CD4-positive, alpha-beta T cell (primary cell): ENCODE measurements around the gene TGIF2. TPM values are rescaled to one million over a fixed set of nuclear protein-coding genes. Genes with fewer than 3 reads are reported as not detected.

ENCODE experiments used
- ATAC-seq: fragments of 200-7000 bp; cut with Tn5 transposase; one replicate; pipeline ENCODE4 v1.10.0; 2022; ENCODE audit warnings: mild to moderate bottlenecking; ENCODE audit not compliant: poor library complexity
- CTCF ChIA-PET: fragments of 350-600 bp; sonication (Branson Sonifier 250); formaldehyde crosslinking; loops from one replicate; lab custom pipeline; 2021; ENCODE audit warnings: antibody characterized with exemption, inconsistent platforms; lab: Charles Lee
- POLR2A ChIA-PET: fragments of 350-600 bp; sonication (Branson Sonifier 250); formaldehyde crosslinking; loops from one replicate; lab custom pipeline; 2021; ENCODE audit warnings: antibody characterized with exemption, inconsistent platforms; lab: Charles Lee
- DNase-seq, 14 experiments: peaks; one replicate each; pipeline ENCODE4 v3.0.0-alpha.2; 2013 to 2020; ENCODE audit warnings: mixed read lengths in 2 of 14
- H3K27ac ChIP-seq, 2 donors: one replicate each; pipeline versions ENCODE4 v1.5.1 to v1.7.0; 2013; ENCODE audit warnings: low read length in 2 of 2, low read depth in 1 of 2, mild to moderate bottlenecking in 1 of 2
- H3K27me3 ChIP-seq, 2 experiments: 1 replicate in 1 of 2; 2 replicates in 1 of 2; pipeline versions ENCODE4 v1.6.1 to v1.7.0; 2013; ENCODE audit warnings: low read length in 2 of 2, control low read depth in 1 of 2, mild to moderate bottlenecking in 1 of 2, moderate library complexity in 1 of 2; ENCODE audit not compliant: insufficient read depth in 2 of 2, control insufficient read depth in 1 of 2
- H3K36me3 ChIP-seq: one replicate; pipeline ENCODE4 v1.6.1; 2013; ENCODE audit warnings: low read length, control low read depth; ENCODE audit not compliant: insufficient read depth
- H3K4me1 ChIP-seq: one replicate; pipeline ENCODE4 v1.6.1; 2013; ENCODE audit warnings: low read length, control low read depth; ENCODE audit not compliant: insufficient read depth
- H3K4me3 ChIP-seq: one replicate; pipeline ENCODE4 v1.5.1; 2013; ENCODE audit warnings: mild to moderate bottlenecking, low read length, moderate library complexity
- H3K9me3 ChIP-seq, 2 experiments: 1 replicate in 1 of 2; 2 replicates in 1 of 2; pipeline versions ENCODE4 v1.6.1 to v1.7.0; 2013; ENCODE audit warnings: low read length in 2 of 2, mild to moderate bottlenecking in 2 of 2, control low read depth in 1 of 2, moderate library complexity in 1 of 2; ENCODE audit not compliant: control insufficient read depth in 1 of 2, insufficient read depth in 1 of 2
- H3K27ac Mint-ChIP-seq: one replicate; pipeline ENCODE4 v1.8.0; 2020; ENCODE audit warnings: mixed read lengths
- H3K27me3 Mint-ChIP-seq: one replicate; pipeline ENCODE4 v1.8.0; 2021; ENCODE audit warnings: mixed read lengths
- H3K36me3 Mint-ChIP-seq: one replicate; pipeline ENCODE4 v1.8.0; 2021; ENCODE audit warnings: low read depth, mixed read lengths
- H3K4me1 Mint-ChIP-seq: one replicate; pipeline ENCODE4 v1.8.0; 2021; ENCODE audit warnings: low read depth, mixed read lengths
- H3K4me3 Mint-ChIP-seq: one replicate; pipeline ENCODE4 v1.8.0; 2020; ENCODE audit warnings: mild to moderate bottlenecking, mixed read lengths
- H3K9me3 Mint-ChIP-seq: one replicate; pipeline ENCODE4 v1.8.0; 2020; ENCODE audit warnings: mixed read lengths
- CTCF ChIP-seq: fragments of 200-600 bp; IDR thresholded peaks from one replicate; pipeline ENCODE4 v1.8.0; 2022; ENCODE audit warnings: antibody characterized with exemption, mild to moderate bottlenecking
- intact Hi-C, 2 experiments: fragments of 100-400 bp; cut with DNase I in 1 of 2; cut with micrococcal nuclease in 1 of 2; formaldehyde crosslinking; loops; one replicate each; pipeline versions ENCODE4 v1.15.1 to v1.9.0; 2023 to 2025; cut with DNase I, micrococcal nuclease
- total RNA-seq, 174 experiments: library from RNA in 2 of 174; stranded (reverse) in 2 of 174; gene quantifications; one replicate each; pipeline ENCODE4 v1.2.3 and lab custom pipeline; 2021 to 2026

TGIF2 gene
- total RNA-seq, 2 experiments from 2014 or later, result 29.2 to 34.5 TPM

- TF ChIP-seq CTCF, result no peak
- ChIA-PET CTCF (no interaction called here), POLR2A (interaction anchor here (2.1 kb wide), 1 partner anchor 15 kb away, joined by 5 read pairs; the partner anchor contains the start of gene RAB5IF)
- DNase-seq, result no peak
- no peaks in the 10 kb centered on the region for H3K9me3 Mint-ChIP-seq
- Histone ChIP-seq H3K9me3 (no peaks in the 10 kb centered on the region), H3K27ac (no peak overlapping the region), H3K27me3 (no peaks in the 10 kb centered on the region), H3K36me3 (peaks cover 37% of the 10 kb centered on the region), H3K4me3 (no peak overlapping the region), H3K4me1 (peaks cover 11% of the 10 kb centered on the region)
- peak overlapping the region; percentile 37 for H3K27ac Mint-ChIP-seq
- intact Hi-C loops, result no loop called here
- H3K4me1 Mint-ChIP-seq, result peaks cover 36% of the 10 kb centered on the region
- ATAC-seq, result no peak
- H3K27me3 Mint-ChIP-seq, result no peaks in the 10 kb centered on the region
- H3K36me3 Mint-ChIP-seq, result peaks cover 46% of the 10 kb centered on the region
- H3K4me3 Mint-ChIP-seq, result no peak overlapping the region
Observed at GRCh38 chr20:36620917-36621316, 47.5 kb downstream of the TGIF2 start.

- DNase-seq, result no peak
- no peak overlapping the region for H3K27ac ChIP-seq
- peaks cover 23% of the 10 kb centered on the region for H3K4me1 ChIP-seq
- H3K27me3 Mint-ChIP-seq, result no peaks in the 10 kb centered on the region
- H3K9me3 Mint-ChIP-seq, result no peaks in the 10 kb centered on the region
- peaks cover 59% of the 10 kb centered on the region for H3K36me3 ChIP-seq
- POLR2A ChIA-PET, result interaction anchor here (0.6 to 1.5 kb wide), 2 partner anchors 18 to 23 kb away, joined by 3 to 5 read pairs; partner anchors contain the start of genes RAB5IF and SLA2
- TF ChIP-seq CTCF, result no peak
- peaks cover 53% of the 10 kb centered on the region for H3K4me1 Mint-ChIP-seq
- H3K4me3 ChIP-seq, result no peak overlapping the region
- no peak overlapping the region for H3K4me3 Mint-ChIP-seq
- H3K9me3 ChIP-seq, result no peaks in the 10 kb centered on the region
- H3K27me3 ChIP-seq, result no peaks in the 10 kb centered on the region
- peak overlapping the region; percentile 70 for H3K27ac Mint-ChIP-seq
- H3K36me3 Mint-ChIP-seq, result peaks cover 67% of the 10 kb centered on the region
- CTCF ChIA-PET, result interaction anchor here (3.0 kb wide), 1 partner anchor 18 kb away, joined by 8 read pairs; the partner anchor contains the start of gene RAB5IF
- intact Hi-C loops, result no loop called here
- ATAC-seq, result no peak
Observed at GRCh38 chr20:36623444-36623843, 50.0 kb downstream of the TGIF2 start.

GRCh38 chr20:36624068-36624943 is 50.9 kb downstream of the TGIF2 start:
- H3K27me3 Mint-ChIP-seq, result no peaks in the 10 kb centered on the region
- no peaks in the 10 kb centered on the region for H3K27me3 ChIP-seq
- DNase-seq, result no peak

More at GRCh38 chr20:36624068-36624943, 50.9 kb downstream of the TGIF2 start:
- Mint-ChIP-seq H3K4me1 (peaks cover 58% of the 10 kb centered on the region), H3K36me3 (peaks cover 72% of the 10 kb centered on the region), H3K4me3 (no peak overlapping the region), H3K9me3 (no peaks in the 10 kb centered on the region), H3K27ac (peak overlapping the region; percentile 70)
- no peak overlapping the region for H3K27ac ChIP-seq
- intact Hi-C loops, result no loop called here
- POLR2A ChIA-PET, result interaction anchor here (1.1 kb wide), 1 partner anchor 18 kb away, joined by 4 read pairs; no protein-coding TSS in a partner anchor
- H3K36me3 ChIP-seq, result peaks cover 56% of the 10 kb centered on the region
- no peaks in the 10 kb centered on the region for H3K9me3 ChIP-seq
- ATAC-seq, result no peak
- CTCF ChIA-PET, result interaction anchor here (3.0 kb wide), 1 partner anchor 19 kb away, joined by 8 read pairs; the partner anchor contains the start of gene RAB5IF
- no peak overlapping the region for H3K4me3 ChIP-seq
- TF ChIP-seq CTCF, result no peak
- H3K4me1 ChIP-seq, result peaks cover 32% of the 10 kb centered on the region
